ENCODE measurements around the gene PRKCE. TPM values are rescaled to one million over a fixed set of nuclear protein-coding genes. Genes with fewer than 3 reads are reported as not detected.

The PRKCE gene
- total RNA-seq, 2 experiments from 2014 or later = 17.0 to 42.1 TPM

GRCh38 chr2:45614871-45615415, 36.5 kb upstream of the PRKCE start:
- ChIA-PET CTCF (ENCODE audit: unreplicated experiment) (no interaction called here), POLR2A (interaction anchor here (0.6 to 0.8 kb wide), 3 partner anchors 13 to 1221 kb away, joined by 3 to 4 read pairs (median 3); no protein-coding TSS in a partner anchor)
- H3K27ac ChIP-seq (ENCODE audit: low read depth, low read length, poor library complexity, severe bottlenecking) = no peak overlapping the region
- no TSS peak for BruUV-seq (replicated peaks)
- H3K4me2 ChIP-seq (ENCODE audit: low read length) = no peak overlapping the region
- no peaks in the 10 kb centered on the region for H3K36me3 ChIP-seq (ENCODE audit: insufficient read depth, low read length)
- DNase-seq (ENCODE audit: low spot score) = no peak
- H3K4me3 ChIP-seq (ENCODE audit: low read depth, low read length, poor library complexity, severe bottlenecking) = no peak overlapping the region
- intact Hi-C loops (cut with micrococcal nuclease; ENCODE audit: unreplicated experiment) = no loop called here
- peaks cover 4% of the 10 kb centered on the region; the same call in 1 of the 2 replicates for H3K79me2 ChIP-seq (ENCODE audit: insufficient read depth, low read depth, low read length)
- H4K20me1 ChIP-seq (ENCODE audit: insufficient read depth, low read length) = peaks cover 3% of the 10 kb centered on the region; the same call in 1 of the 2 replicates
- no peak overlapping the region for H2AFZ ChIP-seq (ENCODE audit: low read length)
- H3K4me1 ChIP-seq (ENCODE audit: insufficient read depth, low read length, poor library complexity, severe bottlenecking) = peaks cover 11% of the 10 kb centered on the region
- no peaks in the 10 kb centered on the region for H3K9me2 ChIP-seq (ENCODE audit: insufficient read depth, low read length)
- TF ChIP-seq EZH2phosphoT487 (IDR thresholded peaks at IDR 0.05; ENCODE audit: borderline replicate concordance, low read depth, low read length) (no peak), CTCF (conservative IDR thresholded peaks at IDR 0.05; ENCODE audit: low read length) (no peak)
- no peaks in the 10 kb centered on the region for H3K9me3 ChIP-seq (ENCODE audit: low read length)

GRCh38 chr2:45616658-45617411, 34.6 kb upstream of the PRKCE start:
- H3K36me3 ChIP-seq (ENCODE audit: insufficient read depth, low read length) = no peaks in the 10 kb centered on the region
- intact Hi-C loops (cut with micrococcal nuclease; ENCODE audit: unreplicated experiment) = no loop called here
- CTCF ChIA-PET (ENCODE audit: unreplicated experiment) = no interaction called here
- no peak overlapping the region for H2AFZ ChIP-seq (ENCODE audit: low read length)
- TF ChIP-seq CTCF (conservative IDR thresholded peaks at IDR 0.05; ENCODE audit: low read length) = no peak
- no peak for TF ChIP-seq EZH2phosphoT487 (IDR thresholded peaks at IDR 0.05; ENCODE audit: borderline replicate concordance, low read depth, low read length)
- no peak overlapping the region for H3K27ac ChIP-seq (ENCODE audit: low read depth, low read length, poor library complexity, severe bottlenecking)
- H3K9me3 ChIP-seq (ENCODE audit: low read length) = no peaks in the 10 kb centered on the region
- H4K20me1 ChIP-seq (ENCODE audit: insufficient read depth, low read length) = no peaks in the 10 kb centered on the region
- POLR2A ChIA-PET = no interaction called here
- H3K4me3 ChIP-seq (ENCODE audit: low read depth, low read length, poor library complexity, severe bottlenecking) = no peak overlapping the region
- H3K9me2 ChIP-seq (ENCODE audit: insufficient read depth, low read length) = no peaks in the 10 kb centered on the region
- peaks cover under 1% of the 10 kb centered on the region for H3K4me1 ChIP-seq (ENCODE audit: insufficient read depth, low read length, poor library complexity, severe bottlenecking)
- no peak for DNase-seq (ENCODE audit: low spot score)
- no peak overlapping the region for H3K4me2 ChIP-seq (ENCODE audit: low read length)
- no peaks in the 10 kb centered on the region for H3K79me2 ChIP-seq (ENCODE audit: insufficient read depth, low read depth, low read length)
- no TSS peak for BruUV-seq (replicated peaks)

GRCh38 chr2:45617496-45617895, 34.0 kb upstream of the PRKCE start:
- Histone ChIP-seq H3K4me1 (ENCODE audit: insufficient read depth, low read length, poor library complexity, severe bottlenecking) (no peaks in the 10 kb centered on the region), H3K4me3 (ENCODE audit: low read depth, low read length, poor library complexity, severe bottlenecking) (no peak overlapping the region), H4K20me1 (ENCODE audit: insufficient read depth, low read length) (no peaks in the 10 kb centered on the region), H3K9me2 (ENCODE audit: insufficient read depth, low read length) (no peaks in the 10 kb centered on the region), H3K36me3 (ENCODE audit: insufficient read depth, low read length) (no peaks in the 10 kb centered on the region), H3K27ac (ENCODE audit: low read depth, low read length, poor library complexity, severe bottlenecking) (no peak overlapping the region), H3K4me2 (ENCODE audit: low read length) (no peak overlapping the region), H3K9me3 (ENCODE audit: low read length) (no peaks in the 10 kb centered on the region), H2AFZ (ENCODE audit: low read length) (no peak overlapping the region), H3K79me2 (ENCODE audit: insufficient read depth, low read depth, low read length) (no peaks in the 10 kb centered on the region)
- intact Hi-C loops (cut with micrococcal nuclease; ENCODE audit: unreplicated experiment) = no loop called here
- no peak for DNase-seq (ENCODE audit: low spot score)
- TF ChIP-seq CTCF (conservative IDR thresholded peaks at IDR 0.05; ENCODE audit: low read length) (no peak), EZH2phosphoT487 (IDR thresholded peaks at IDR 0.05; ENCODE audit: borderline replicate concordance, low read depth, low read length) (no peak)
- ChIA-PET POLR2A (no interaction called here), CTCF (ENCODE audit: unreplicated experiment) (no interaction called here)
- no TSS peak for BruUV-seq (replicated peaks)

All from OCI-LY7 (cell line).